Measurements from ENCODE around the gene TBX6. TPM values are rescaled to one million over a fixed set of nuclear protein-coding genes. Genes with fewer than 3 reads are reported as not detected.

The TBX6 gene
- total and polyA plus RNA-seq, 2 of the 4 experiments (the other 2 are of a cell fraction), result 0.10 TPM; not detected in 1

Other genes with a start within 250 kb of the TBX6 start
- gene CDIPT, start 228.7 kb downstream of the TBX6 start, total RNA-seq (2012; rRNA removed), result 47.1 and 48.3 TPM in 2 replicates
- 100 and 111 TPM in 2 replicates for gene CDIPT, start 228.7 kb downstream of the TBX6 start, polyA plus RNA-seq (2012; rRNA removed)
- gene SEZ6L2, start 192.4 kb downstream of the TBX6 start, total RNA-seq (2012; rRNA removed), result 0.72 and 0.83 TPM in 2 replicates
- gene SEZ6L2, start 192.4 kb downstream of the TBX6 start, polyA plus RNA-seq (2012; rRNA removed), result 10.0 and 10.5 TPM in 2 replicates
- gene ASPHD1, start 191.4 kb downstream of the TBX6 start, total RNA-seq (2012; rRNA removed), result 4.1 and 4.2 TPM in 2 replicates
- 14.5 and 15.7 TPM in 2 replicates for gene ASPHD1, start 191.4 kb downstream of the TBX6 start, polyA plus RNA-seq (2012; rRNA removed)
- gene KCTD13, start 165.7 kb downstream of the TBX6 start, total RNA-seq (2012; rRNA removed), result 3.1 and 4.1 TPM in 2 replicates
- 20.7 and 22.2 TPM in 2 replicates for gene KCTD13, start 165.7 kb downstream of the TBX6 start, polyA plus RNA-seq (2012; rRNA removed)
- 44.2 and 47.0 TPM in 2 replicates for gene TMEM219, start 129.8 kb downstream of the TBX6 start, total RNA-seq (2012; rRNA removed)
- gene TMEM219, start 129.8 kb downstream of the TBX6 start, polyA plus RNA-seq (2012; rRNA removed), result 94.3 and 95.3 TPM in 2 replicates
- gene TAOK2, start 118.1 kb downstream of the TBX6 start, total RNA-seq (2012; rRNA removed), result 31.7 and 32.8 TPM in 2 replicates
- gene TAOK2, start 118.1 kb downstream of the TBX6 start, polyA plus RNA-seq (2012; rRNA removed), result 23.0 and 26.4 TPM in 2 replicates
- 5.0 and 5.8 TPM in 2 replicates for gene HIRIP3, start 96.3 kb downstream of the TBX6 start, total RNA-seq (2012; rRNA removed)
- 10.5 and 13.7 TPM in 2 replicates for gene HIRIP3, start 96.3 kb downstream of the TBX6 start, polyA plus RNA-seq (2012; rRNA removed)
- gene INO80E, start 95.7 kb downstream of the TBX6 start, total RNA-seq (2012; rRNA removed), result 42.1 and 42.8 TPM in 2 replicates
- gene INO80E, start 95.7 kb downstream of the TBX6 start, polyA plus RNA-seq (2012; rRNA removed), result 40.9 and 46.5 TPM in 2 replicates
- under 0.01 TPM in 1 of 2 replicates, not detected in the other for gene DOC2A, start 80.9 kb downstream of the TBX6 start, total RNA-seq (2012; rRNA removed)
- gene DOC2A, start 80.9 kb downstream of the TBX6 start, polyA plus RNA-seq (2012; rRNA removed), result 0.48 and 0.50 TPM in 2 replicates
- not detected in 2 replicates for gene C16orf92, start 68.7 kb downstream of the TBX6 start, total RNA-seq (2012; rRNA removed)
- not detected in 2 replicates for gene C16orf92, start 68.7 kb downstream of the TBX6 start, polyA plus RNA-seq (2012; rRNA removed)
- gene TLCD3B, start 60.7 kb downstream of the TBX6 start, total RNA-seq (2012; rRNA removed), result not detected in 2 replicates
- gene TLCD3B, start 60.7 kb downstream of the TBX6 start, polyA plus RNA-seq (2012; rRNA removed), result 0.14 and 0.19 TPM in 2 replicates
- gene ALDOA, start 26.2 kb downstream of the TBX6 start, total RNA-seq (2012; rRNA removed), result 1,576 and 1,697 TPM in 2 replicates
- gene ALDOA, start 26.2 kb downstream of the TBX6 start, polyA plus RNA-seq (2012; rRNA removed), result 1,990 and 2,139 TPM in 2 replicates
- gene PPP4C, start 15.9 kb downstream of the TBX6 start, total RNA-seq (2012; rRNA removed), result 209 and 222 TPM in 2 replicates
- 200 and 202 TPM in 2 replicates for gene PPP4C, start 15.9 kb downstream of the TBX6 start, polyA plus RNA-seq (2012; rRNA removed)
- gene YPEL3, start 4.3 kb upstream of the TBX6 start, total RNA-seq (2012; rRNA removed), result 1.1 and 3.1 TPM in 2 replicates
- 25.6 and 33.3 TPM in 2 replicates for gene YPEL3, start 4.3 kb upstream of the TBX6 start, polyA plus RNA-seq (2012; rRNA removed)
- gene GDPD3, start 21.6 kb upstream of the TBX6 start, total RNA-seq (2012; rRNA removed), result under 0.01 and 0.28 TPM in 2 replicates
- 2.8 and 19.5 TPM in 2 replicates for gene GDPD3, start 21.6 kb upstream of the TBX6 start, polyA plus RNA-seq (2012; rRNA removed)
- gene MAPK3, start 31.3 kb upstream of the TBX6 start, total RNA-seq (2012; rRNA removed), result 22.5 and 30.8 TPM in 2 replicates
- gene MAPK3, start 31.3 kb upstream of the TBX6 start, polyA plus RNA-seq (2012; rRNA removed), result 137 and 150 TPM in 2 replicates
- 6.4 and 7.2 TPM in 2 replicates for gene CORO1A, start 91.7 kb upstream of the TBX6 start, total RNA-seq (2012; rRNA removed)
- 13.2 and 16.7 TPM in 2 replicates for gene CORO1A, start 91.7 kb upstream of the TBX6 start, polyA plus RNA-seq (2012; rRNA removed)
- 301 and 407 TPM in 2 replicates for gene BOLA2B, start 101.7 kb upstream of the TBX6 start, total RNA-seq (2012; rRNA removed)
- 90.1 and 121 TPM in 2 replicates for gene BOLA2B, start 101.7 kb upstream of the TBX6 start, polyA plus RNA-seq (2012; rRNA removed)
- gene SLX1A, start 102.0 kb upstream of the TBX6 start, total RNA-seq (2012; rRNA removed), result 8.4 and 11.4 TPM in 2 replicates
- 35.1 and 44.4 TPM in 2 replicates for gene SLX1A, start 102.0 kb upstream of the TBX6 start, polyA plus RNA-seq (2012; rRNA removed)
- 0.18 and 1.1 TPM in 2 replicates for gene SULT1A3, start 107.3 kb upstream of the TBX6 start, total RNA-seq (2012; rRNA removed)
- gene SULT1A3, start 107.3 kb upstream of the TBX6 start, polyA plus RNA-seq (2012; rRNA removed), result 12.8 and 17.2 TPM in 2 replicates
- 0.28 and 0.54 TPM in 2 replicates for gene NPIPB13, start 156.6 kb upstream of the TBX6 start, total RNA-seq (2012; rRNA removed)
- 4.4 and 4.5 TPM in 2 replicates for gene NPIPB13, start 156.6 kb upstream of the TBX6 start, polyA plus RNA-seq (2012; rRNA removed)